Tibial nerve (tissue), 4 donors: ENCODE results near the gene ITGA11.

Experiments
- EP300 ChIP-seq, 2 donors: sonication (generic); formaldehyde crosslinking; IDR thresholded peaks; one replicate each; pipeline ENCODE4 v1.6.1; 2017; ENCODE audit warnings: antibody characterized with exemption in 2 of 2, mild to moderate bottlenecking in 1 of 2
- POLR2A ChIP-seq, 2 donors: fragments of 450-650 bp; IDR thresholded peaks; one replicate each; pipeline ENCODE4 v1.6.1; 2017; ENCODE audit warnings: antibody characterized with exemption in 2 of 2, mild to moderate bottlenecking in 2 of 2, moderate library complexity in 2 of 2
- TF ChIP-seq, protein P1 (sequence below), 5 experiments: fragments of 200-600 bp in 3 of 5; fragments of 450-650 bp in 2 of 5; sonication (generic) in 3 of 5; IDR thresholded peaks; one replicate each; pipeline ENCODE4 v1.5.1; 2016 to 2019; ENCODE audit warnings: antibody characterized with exemption in 5 of 5, mild to moderate bottlenecking in 3 of 5, moderate library complexity in 2 of 5

DNA sequence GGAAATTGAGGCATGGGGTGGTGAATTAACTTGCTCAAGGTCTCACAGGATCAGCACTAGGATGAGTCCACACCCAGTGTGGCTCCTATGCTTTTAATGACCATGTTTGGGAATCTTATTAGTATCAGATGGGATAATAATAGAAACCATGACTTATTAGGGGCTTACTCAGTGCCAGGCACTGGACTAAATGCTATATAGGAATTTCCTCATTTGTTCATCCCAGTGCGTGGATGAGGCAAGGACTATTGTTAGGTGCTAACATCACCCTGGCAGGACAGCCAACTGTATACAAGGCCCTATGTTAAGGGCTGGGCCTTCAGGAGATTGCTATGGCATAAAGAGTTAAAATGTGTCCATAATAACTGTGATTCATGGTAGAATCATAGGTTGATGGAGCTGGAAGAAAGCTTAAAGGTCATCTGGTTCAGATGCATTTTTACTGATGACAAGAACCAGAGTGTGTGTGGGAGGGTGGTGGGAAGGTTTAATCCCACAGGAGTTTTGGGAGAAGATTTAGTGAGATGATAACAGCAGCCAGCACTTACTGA, 159.2 kb downstream of the ITGA11 start:
- TF ChIP-seq POLR2A (IDR thresholded peaks at IDR 0.05) = no peak
- TF ChIP-seq, protein P1, sequence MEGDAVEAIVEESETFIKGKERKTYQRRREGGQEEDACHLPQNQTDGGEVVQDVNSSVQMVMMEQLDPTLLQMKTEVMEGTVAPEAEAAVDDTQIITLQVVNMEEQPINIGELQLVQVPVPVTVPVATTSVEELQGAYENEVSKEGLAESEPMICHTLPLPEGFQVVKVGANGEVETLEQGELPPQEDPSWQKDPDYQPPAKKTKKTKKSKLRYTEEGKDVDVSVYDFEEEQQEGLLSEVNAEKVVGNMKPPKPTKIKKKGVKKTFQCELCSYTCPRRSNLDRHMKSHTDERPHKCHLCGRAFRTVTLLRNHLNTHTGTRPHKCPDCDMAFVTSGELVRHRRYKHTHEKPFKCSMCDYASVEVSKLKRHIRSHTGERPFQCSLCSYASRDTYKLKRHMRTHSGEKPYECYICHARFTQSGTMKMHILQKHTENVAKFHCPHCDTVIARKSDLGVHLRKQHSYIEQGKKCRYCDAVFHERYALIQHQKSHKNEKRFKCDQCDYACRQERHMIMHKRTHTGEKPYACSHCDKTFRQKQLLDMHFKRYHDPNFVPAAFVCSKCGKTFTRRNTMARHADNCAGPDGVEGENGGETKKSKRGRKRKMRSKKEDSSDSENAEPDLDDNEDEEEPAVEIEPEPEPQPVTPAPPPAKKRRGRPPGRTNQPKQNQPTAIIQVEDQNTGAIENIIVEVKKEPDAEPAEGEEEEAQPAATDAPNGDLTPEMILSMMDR (IDR thresholded peaks at IDR 0.05) = no peak
- no peak for TF ChIP-seq EP300 (IDR thresholded peaks at IDR 0.05)
